Ovary (tissue), 3 donors: ENCODE results near the gene GPR183.

ENCODE experiments used
- POLR2A ChIP-seq: fragments of 450-650 bp; IDR thresholded peaks from one replicate; pipeline ENCODE4 v1.6.1; 2017; ENCODE audit warnings: antibody characterized with exemption, mild to moderate bottlenecking, moderate library complexity
- TF ChIP-seq, protein P1 (sequence below), 3 donors: fragments of 450-650 bp in 2 of 3; fragments of 200-600 bp in 1 of 3; IDR thresholded peaks; one replicate each; pipeline versions ENCODE4 v1.5.1 to v1.8.0; 2016 to 2022; ENCODE audit warnings: antibody characterized with exemption in 3 of 3, mild to moderate bottlenecking in 1 of 3
- donor health status: DM: no; HTN: no; CAD: no.

DNA sequence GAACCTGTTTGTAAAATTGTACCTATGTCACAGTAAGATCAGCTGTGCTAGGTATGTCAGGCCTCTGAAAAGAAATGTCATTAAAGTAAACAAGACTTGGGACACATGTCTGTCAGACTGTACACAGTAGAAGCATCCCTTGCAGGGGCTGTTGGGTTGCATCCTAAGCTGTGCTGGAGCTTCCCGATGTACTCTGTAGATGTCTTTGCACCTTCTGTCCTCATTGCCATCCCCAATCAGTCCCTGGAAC, 48.7 kb upstream of the GPR183 start:
- TF ChIP-seq, protein P1, sequence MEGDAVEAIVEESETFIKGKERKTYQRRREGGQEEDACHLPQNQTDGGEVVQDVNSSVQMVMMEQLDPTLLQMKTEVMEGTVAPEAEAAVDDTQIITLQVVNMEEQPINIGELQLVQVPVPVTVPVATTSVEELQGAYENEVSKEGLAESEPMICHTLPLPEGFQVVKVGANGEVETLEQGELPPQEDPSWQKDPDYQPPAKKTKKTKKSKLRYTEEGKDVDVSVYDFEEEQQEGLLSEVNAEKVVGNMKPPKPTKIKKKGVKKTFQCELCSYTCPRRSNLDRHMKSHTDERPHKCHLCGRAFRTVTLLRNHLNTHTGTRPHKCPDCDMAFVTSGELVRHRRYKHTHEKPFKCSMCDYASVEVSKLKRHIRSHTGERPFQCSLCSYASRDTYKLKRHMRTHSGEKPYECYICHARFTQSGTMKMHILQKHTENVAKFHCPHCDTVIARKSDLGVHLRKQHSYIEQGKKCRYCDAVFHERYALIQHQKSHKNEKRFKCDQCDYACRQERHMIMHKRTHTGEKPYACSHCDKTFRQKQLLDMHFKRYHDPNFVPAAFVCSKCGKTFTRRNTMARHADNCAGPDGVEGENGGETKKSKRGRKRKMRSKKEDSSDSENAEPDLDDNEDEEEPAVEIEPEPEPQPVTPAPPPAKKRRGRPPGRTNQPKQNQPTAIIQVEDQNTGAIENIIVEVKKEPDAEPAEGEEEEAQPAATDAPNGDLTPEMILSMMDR (IDR thresholded peaks at IDR 0.05), result no peak
- TF ChIP-seq POLR2A, result no peak
